Prostate gland (tissue), 2 donors: ENCODE data around the gene EML4.

Experiments used
- CTCF ChIP-seq, 4 experiments: fragments of 200-600 bp in 2 of 4; fragments of 450-650 bp in 2 of 4; sonication (generic) in 2 of 4; IDR thresholded peaks; 1 replicate in 3 of 4; 2 replicates in 1 of 4; pipeline ENCODE4 v1.5.1; 2016 to 2019; ENCODE audit warnings: antibody characterized with exemption in 4 of 4, mild to moderate bottlenecking in 2 of 4, moderate library complexity in 2 of 4
- POLR2A ChIP-seq: fragments of 450-650 bp; IDR thresholded peaks from one replicate; pipeline ENCODE4 v1.6.1; 2016; ENCODE audit warnings: antibody characterized with exemption, mild to moderate bottlenecking
- POLR2AphosphoS5 ChIP-seq: sonication (generic); formaldehyde crosslinking; IDR thresholded peaks from one replicate; pipeline ENCODE4 v1.6.1; 2017; ENCODE audit warnings: antibody characterized with exemption

GRCh38 chr2:42216694-42217093, 47.5 kb downstream of the EML4 start:
- TF ChIP-seq POLR2AphosphoS5 = no peak
- TF ChIP-seq CTCF (IDR thresholded peaks at IDR 0.05) = no peak
- TF ChIP-seq POLR2A = no peak
